ENCODE data around the gene CNOT9. TPM values are rescaled to one million over a fixed set of nuclear protein-coding genes. Genes with fewer than 3 reads are reported as not detected.

CNOT9 gene
- total RNA-seq, 1 experiment from 2014 or later, result 65.7 TPM

DNA sequence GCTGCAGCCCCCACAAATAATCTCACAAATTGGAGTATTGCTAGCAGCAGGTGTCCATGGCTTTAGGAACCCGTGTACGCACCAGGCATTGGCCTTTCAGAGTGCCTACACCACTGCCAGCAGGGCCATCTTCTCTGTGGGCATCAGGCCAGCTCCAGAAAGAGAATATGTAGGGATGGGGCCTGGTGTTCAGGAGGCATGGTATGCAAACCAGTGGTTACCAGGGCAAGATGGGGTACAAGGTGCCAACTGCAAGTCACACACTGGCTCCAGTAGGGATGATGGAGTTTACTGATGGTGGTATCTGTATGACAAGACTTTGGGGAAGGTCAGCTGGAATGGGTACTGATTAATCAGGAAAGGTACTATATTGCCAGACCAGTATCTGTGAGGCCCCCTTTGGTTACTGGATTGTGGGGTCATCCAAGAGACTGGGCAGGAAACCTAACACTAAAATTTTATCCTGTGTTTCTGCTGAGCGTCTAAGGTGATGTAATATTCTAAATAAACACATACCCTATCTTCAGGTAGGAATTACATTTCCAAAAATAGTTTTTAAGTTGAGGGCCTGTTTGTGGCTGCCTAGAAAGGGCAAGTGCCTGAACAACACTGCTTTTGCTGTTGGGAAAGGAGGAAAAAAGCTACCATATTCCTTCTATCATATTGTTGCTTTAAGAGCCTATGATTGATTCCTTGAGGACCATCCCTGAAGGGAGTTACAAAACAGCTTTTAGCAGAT is 9.0 kb downstream of the CNOT9 start:
- Histone ChIP-seq H4K20me1 (ENCODE audit: insufficient read depth) (no peaks in the 10 kb centered on the region), H3K27ac (ENCODE audit: low read depth, low read length) (no peak overlapping the region), H3K79me2 (ENCODE audit: insufficient read depth, low read length) (peaks cover 92% of the 10 kb centered on the region), H2AFZ (ENCODE audit: low read depth, low read length, poor library complexity, severe bottlenecking) (no peak overlapping the region), H3K9me2 (ENCODE audit: insufficient read depth) (no peaks in the 10 kb centered on the region), H3K36me3 (ENCODE audit: control insufficient read depth in 1 of 2, insufficient read depth in 2 of 2, low read length in 2 of 2) (peaks cover 10 to 14% of the 10 kb centered on the region in 2 experiments), H3K27me3 (ENCODE audit: insufficient read depth, low read length) (no peaks in the 10 kb centered on the region), H3K4me3 (replicated peaks in 1 of 2; ENCODE audit: low read depth in 1 of 2, low read length in 2 of 2) (no peak overlapping the region), H3K4me1 (ENCODE audit: control insufficient read depth in 1 of 2, insufficient read depth in 2 of 2, low read length in 2 of 2) (no peaks in the 10 kb centered on the region), H3K9me3 (ENCODE audit: control insufficient read depth in 1 of 2, insufficient read depth in 1 of 2, low read depth in 1 of 2, low read length in 2 of 2) (no peaks in the 10 kb centered on the region), H3K4me2 (ENCODE audit: low read length) (no peak overlapping the region), H3K9ac (ENCODE audit: low read length) (no peak overlapping the region)
- ATAC-seq (no peak), DNase-seq (ENCODE audit: low read depth, low spot score) (no peak)
- ChIA-PET POLR2A (no interaction called here), CTCF (interaction anchor here (0.7 kb wide), 1 partner anchor 24 kb away, joined by 3 read pairs; no protein-coding TSS in a partner anchor), RAD21 (ENCODE audit: low non-redundant PET in 1 of 2, low total read pairs in 2 of 2, uncharacterized antibody in 2 of 2, unreplicated experiment in 2 of 2) (no interaction called here)
- BruUV-seq (replicated peaks), result no TSS peak
- TF ChIP-seq, protein P1, sequence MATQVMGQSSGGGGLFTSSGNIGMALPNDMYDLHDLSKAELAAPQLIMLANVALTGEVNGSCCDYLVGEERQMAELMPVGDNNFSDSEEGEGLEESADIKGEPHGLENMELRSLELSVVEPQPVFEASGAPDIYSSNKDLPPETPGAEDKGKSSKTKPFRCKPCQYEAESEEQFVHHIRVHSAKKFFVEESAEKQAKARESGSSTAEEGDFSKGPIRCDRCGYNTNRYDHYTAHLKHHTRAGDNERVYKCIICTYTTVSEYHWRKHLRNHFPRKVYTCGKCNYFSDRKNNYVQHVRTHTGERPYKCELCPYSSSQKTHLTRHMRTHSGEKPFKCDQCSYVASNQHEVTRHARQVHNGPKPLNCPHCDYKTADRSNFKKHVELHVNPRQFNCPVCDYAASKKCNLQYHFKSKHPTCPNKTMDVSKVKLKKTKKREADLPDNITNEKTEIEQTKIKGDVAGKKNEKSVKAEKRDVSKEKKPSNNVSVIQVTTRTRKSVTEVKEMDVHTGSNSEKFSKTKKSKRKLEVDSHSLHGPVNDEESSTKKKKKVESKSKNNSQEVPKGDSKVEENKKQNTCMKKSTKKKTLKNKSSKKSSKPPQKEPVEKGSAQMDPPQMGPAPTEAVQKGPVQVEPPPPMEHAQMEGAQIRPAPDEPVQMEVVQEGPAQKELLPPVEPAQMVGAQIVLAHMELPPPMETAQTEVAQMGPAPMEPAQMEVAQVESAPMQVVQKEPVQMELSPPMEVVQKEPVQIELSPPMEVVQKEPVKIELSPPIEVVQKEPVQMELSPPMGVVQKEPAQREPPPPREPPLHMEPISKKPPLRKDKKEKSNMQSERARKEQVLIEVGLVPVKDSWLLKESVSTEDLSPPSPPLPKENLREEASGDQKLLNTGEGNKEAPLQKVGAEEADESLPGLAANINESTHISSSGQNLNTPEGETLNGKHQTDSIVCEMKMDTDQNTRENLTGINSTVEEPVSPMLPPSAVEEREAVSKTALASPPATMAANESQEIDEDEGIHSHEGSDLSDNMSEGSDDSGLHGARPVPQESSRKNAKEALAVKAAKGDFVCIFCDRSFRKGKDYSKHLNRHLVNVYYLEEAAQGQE (IDR thresholded peaks at IDR 0.05; ENCODE audit: low read depth), result no peak
- TF ChIP-seq ATF3 (IDR thresholded peaks at IDR 0.05), result no peak
- no peak for TF ChIP-seq POLR2A (IDR thresholded peaks at IDR 0.05; ENCODE audit: borderline replicate concordance, extremely low read depth, insufficient read depth, insufficient read length)
- TF ChIP-seq SP1 (IDR thresholded peaks at IDR 0.05; ENCODE audit: low read depth), result no peak
- TF ChIP-seq EZH2phosphoT487 (IDR thresholded peaks at IDR 0.05; ENCODE audit: borderline replicate concordance), result no peak
- TF ChIP-seq TCF7L2 (IDR thresholded peaks at IDR 0.05; ENCODE audit: borderline replicate concordance, extremely low read depth, insufficient read depth, insufficient read length), result no peak
- TF ChIP-seq EGR1 (IDR thresholded peaks at IDR 0.05; ENCODE audit: low read depth), result no peak
- no peak for TF ChIP-seq EZH2 (IDR thresholded peaks at IDR 0.05)
- no peak for TF ChIP-seq FOSL1 (IDR thresholded peaks at IDR 0.05; ENCODE audit: low read depth)
- TF ChIP-seq ZNF274 (IDR thresholded peaks at IDR 0.05; ENCODE audit: low read depth, low read length), result no peak
- no peak for TF ChIP-seq CBX3 (IDR thresholded peaks at IDR 0.05; ENCODE audit: low read depth)
- no peak for TF ChIP-seq SRF (IDR thresholded peaks at IDR 0.05; ENCODE audit: low read depth)
- intact Hi-C loops (cut with micrococcal nuclease), result no loop called here
